ENCODE data around the gene FRAS1. TPM values are rescaled to one million over a fixed set of nuclear protein-coding genes. Genes with fewer than 3 reads are reported as not detected.

Gene FRAS1
- total RNA-seq, 2 experiments from 2014 or later, result 0.23 to 0.53 TPM

DNA sequence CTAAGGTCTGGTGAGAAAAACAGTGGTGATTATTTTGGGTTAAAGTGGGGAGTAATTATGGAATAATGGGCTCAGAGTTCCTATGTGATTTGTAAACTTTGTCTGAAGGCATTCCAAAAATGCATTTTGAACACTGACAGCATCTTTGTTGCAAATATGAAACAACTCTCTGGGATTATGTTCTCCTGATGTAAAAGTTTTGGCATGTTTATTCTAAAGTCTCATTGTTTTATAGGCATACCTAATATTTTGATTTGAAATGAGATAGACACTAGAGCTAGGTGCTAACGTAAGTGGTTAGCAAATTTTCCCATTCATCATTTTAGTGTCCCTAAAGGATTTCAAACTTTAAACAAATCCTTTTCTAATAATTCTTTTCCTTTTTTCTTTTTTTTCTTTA, 353.6 kb downstream of the FRAS1 start:
- POLR2A ChIA-PET, result no interaction called here
- H3K4me3 Mint-ChIP-seq, result no peak overlapping the region
- no peak for DNase-seq
- no peak for ATAC-seq (ENCODE audit: low read depth)
- H3K27ac Mint-ChIP-seq, result no peak overlapping the region
- H3K9me3 Mint-ChIP-seq, result no peaks in the 10 kb centered on the region
- no peaks in the 10 kb centered on the region for H3K4me1 Mint-ChIP-seq
- peaks cover 18% of the 10 kb centered on the region for H3K27me3 Mint-ChIP-seq
- no peaks in the 10 kb centered on the region for H3K36me3 Mint-ChIP-seq

DNA sequence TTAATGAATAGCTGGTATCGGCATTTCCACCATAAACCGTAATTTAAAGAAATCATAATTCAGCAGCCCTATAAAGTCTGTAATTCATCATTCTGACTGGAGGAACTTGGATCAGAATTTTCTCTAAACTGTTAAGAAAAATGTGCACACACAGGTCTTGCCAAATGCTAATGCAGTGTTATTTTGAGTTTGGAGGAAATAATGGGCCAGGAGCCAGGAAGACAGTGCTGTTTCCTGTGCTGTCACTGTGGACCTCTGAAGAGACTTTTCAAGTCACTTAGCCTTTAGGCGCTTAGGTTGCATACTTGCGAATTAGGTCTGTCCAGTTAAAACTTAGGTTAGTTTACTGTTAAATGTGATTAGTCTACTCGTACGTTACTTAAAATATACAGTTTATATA, 357.0 kb downstream of the FRAS1 start:
- Mint-ChIP-seq H3K36me3 (no peaks in the 10 kb centered on the region), H3K27me3 (peaks cover 29% of the 10 kb centered on the region), H3K4me3 (no peak overlapping the region), H3K9me3 (no peaks in the 10 kb centered on the region), H3K27ac (no peak overlapping the region), H3K4me1 (no peaks in the 10 kb centered on the region)
- ATAC-seq (ENCODE audit: low read depth) (no peak), DNase-seq (no peak)
- POLR2A ChIA-PET, result no interaction called here

DNA sequence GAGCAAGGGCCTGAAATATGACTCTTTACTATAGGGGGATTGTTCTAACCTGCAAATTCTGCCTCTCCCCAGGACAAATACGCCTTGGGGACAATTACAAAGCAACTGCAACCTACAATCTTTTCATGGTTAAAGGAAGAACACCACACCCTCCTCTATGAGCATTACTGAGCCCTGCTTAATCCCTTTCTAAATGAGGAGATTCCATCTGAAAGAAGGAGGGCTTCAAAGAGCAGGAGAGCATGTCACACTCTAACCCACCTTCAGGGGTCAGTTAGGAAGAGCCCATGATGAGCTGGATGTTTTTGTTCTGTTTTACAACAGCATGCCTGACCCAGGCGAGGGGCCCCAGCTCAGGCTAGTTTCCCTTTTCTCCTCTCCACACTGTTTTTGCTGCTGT, 360.5 kb downstream of the FRAS1 start:
- Mint-ChIP-seq H3K27me3 (peaks cover 38% of the 10 kb centered on the region), H3K27ac (no peak overlapping the region), H3K4me3 (no peak overlapping the region), H3K36me3 (no peaks in the 10 kb centered on the region), H3K4me1 (no peaks in the 10 kb centered on the region), H3K9me3 (no peaks in the 10 kb centered on the region)
- ATAC-seq (ENCODE audit: low read depth) (no peak), DNase-seq (no peak)
- POLR2A ChIA-PET, result no interaction called here

DNA sequence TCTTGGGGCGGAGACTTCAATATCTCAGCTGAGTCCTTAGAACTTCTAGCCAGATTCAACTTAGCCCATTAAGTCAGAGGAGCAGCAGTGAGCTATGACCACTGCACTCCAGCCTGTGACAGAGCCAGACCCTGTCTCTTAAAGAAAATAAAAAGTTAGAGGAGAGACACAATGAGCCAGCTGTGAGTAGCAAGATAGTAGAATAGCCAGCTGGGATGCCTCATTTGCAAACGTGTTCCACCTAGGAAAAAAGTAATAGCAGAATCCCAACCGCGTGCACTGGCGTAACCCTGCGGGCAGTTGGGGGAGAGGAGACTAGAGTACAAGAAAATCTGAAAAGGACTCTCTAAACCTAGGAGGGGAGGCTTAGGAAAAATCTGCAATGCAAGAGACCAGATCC, 361.3 kb downstream of the FRAS1 start:
- Mint-ChIP-seq H3K9me3 (no peaks in the 10 kb centered on the region), H3K27me3 (peaks cover 37% of the 10 kb centered on the region), H3K4me3 (no peak overlapping the region), H3K4me1 (no peaks in the 10 kb centered on the region), H3K36me3 (no peaks in the 10 kb centered on the region), H3K27ac (no peak overlapping the region)
- no peak for ATAC-seq (ENCODE audit: low read depth)
- DNase-seq, result no peak
- POLR2A ChIA-PET, result no interaction called here

DNA sequence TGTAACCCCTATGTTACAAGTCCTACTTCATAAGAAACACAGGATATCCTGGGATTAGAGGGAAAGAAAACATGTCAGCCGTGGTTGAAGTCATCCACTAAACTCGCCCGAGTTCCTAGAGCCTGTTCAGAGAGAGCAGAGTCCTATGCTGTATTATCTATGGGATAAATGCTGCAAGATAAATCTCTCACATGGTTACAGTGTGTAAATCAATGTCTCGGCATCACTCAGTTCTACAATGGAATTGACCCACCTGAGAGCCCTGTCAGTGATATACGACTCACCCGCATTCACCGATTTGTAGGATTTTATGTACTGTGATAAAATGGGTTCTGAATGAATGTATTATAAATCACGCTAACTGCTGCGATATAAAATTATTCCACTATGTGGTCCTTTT, 366.7 kb downstream of the FRAS1 start:
- ATAC-seq (ENCODE audit: low read depth), result no peak
- no peaks in the 10 kb centered on the region for H3K9me3 Mint-ChIP-seq
- H3K4me1 Mint-ChIP-seq, result no peaks in the 10 kb centered on the region
- POLR2A ChIA-PET, result no interaction called here
- no peak for DNase-seq
- H3K27ac Mint-ChIP-seq, result no peak overlapping the region
- H3K4me3 Mint-ChIP-seq, result no peak overlapping the region
- no peaks in the 10 kb centered on the region for H3K36me3 Mint-ChIP-seq
- H3K27me3 Mint-ChIP-seq, result peaks cover 34% of the 10 kb centered on the region

DNA sequence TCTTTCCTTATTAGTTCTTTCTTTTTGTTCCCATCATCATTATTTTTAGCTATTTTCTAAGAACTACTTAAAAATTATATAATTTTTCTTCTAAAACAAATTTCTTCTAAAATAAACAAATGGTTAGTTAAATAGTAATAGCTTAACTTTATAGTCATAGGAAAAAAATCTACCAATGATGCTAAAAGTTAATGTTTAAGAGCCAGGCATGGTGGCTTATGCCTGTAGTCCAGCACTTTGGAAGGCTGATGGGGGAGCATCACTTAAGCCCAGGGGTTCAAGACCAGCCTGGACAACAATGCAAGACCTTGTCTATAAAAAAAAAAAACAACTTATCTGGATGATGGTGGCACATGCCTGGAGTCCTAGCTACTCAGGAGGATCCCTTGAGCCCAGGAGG, 367.3 kb downstream of the FRAS1 start:
- no peak overlapping the region for H3K27ac Mint-ChIP-seq
- H3K27me3 Mint-ChIP-seq, result peaks cover 38% of the 10 kb centered on the region
- no peaks in the 10 kb centered on the region for H3K4me1 Mint-ChIP-seq
- no peak overlapping the region for H3K4me3 Mint-ChIP-seq
- DNase-seq, result no peak
- POLR2A ChIA-PET, result no interaction called here
- ATAC-seq (ENCODE audit: low read depth), result no peak
- H3K9me3 Mint-ChIP-seq, result no peaks in the 10 kb centered on the region
- no peaks in the 10 kb centered on the region for H3K36me3 Mint-ChIP-seq

DNA sequence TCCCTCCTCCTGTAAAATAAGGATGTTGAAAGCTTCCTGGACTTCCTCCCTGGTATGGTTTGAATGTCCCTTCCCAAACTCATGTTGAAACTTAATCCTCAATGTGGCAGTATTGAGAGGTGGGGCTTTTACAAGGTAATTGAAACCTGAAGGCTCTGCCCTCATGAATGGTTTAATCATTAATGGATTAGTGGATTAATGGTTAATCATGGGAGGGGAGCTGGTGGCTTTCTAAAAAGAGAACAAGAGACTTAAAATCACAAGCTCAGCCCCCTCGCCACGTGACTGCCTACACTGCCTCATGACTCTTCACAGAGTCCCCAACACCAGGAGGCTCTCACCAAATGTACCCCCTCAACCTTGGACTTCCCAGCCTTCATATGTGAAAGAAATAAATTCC, 369.8 kb downstream of the FRAS1 start:
- H3K27me3 Mint-ChIP-seq, result peaks cover 38% of the 10 kb centered on the region
- no peak for ATAC-seq (ENCODE audit: low read depth)
- H3K4me1 Mint-ChIP-seq, result no peaks in the 10 kb centered on the region
- no peak overlapping the region for H3K4me3 Mint-ChIP-seq
- no peaks in the 10 kb centered on the region for H3K36me3 Mint-ChIP-seq
- POLR2A ChIA-PET, result no interaction called here
- no peak for DNase-seq
- no peak overlapping the region for H3K27ac Mint-ChIP-seq
- no peaks in the 10 kb centered on the region for H3K9me3 Mint-ChIP-seq

GRCh38 chr4:78428996-78429395, 371.9 kb downstream of the FRAS1 start:
- Mint-ChIP-seq H3K9me3 (no peaks in the 10 kb centered on the region), H3K27me3 (peaks cover 37% of the 10 kb centered on the region), H3K4me1 (no peaks in the 10 kb centered on the region), H3K4me3 (no peak overlapping the region), H3K27ac (no peak overlapping the region), H3K36me3 (no peaks in the 10 kb centered on the region)
- ATAC-seq (ENCODE audit: low read depth) (no peak), DNase-seq (no peak)
- POLR2A ChIA-PET, result no interaction called here

GRCh38 chr4:78432896-78433295, 375.8 kb downstream of the FRAS1 start:
- POLR2A ChIA-PET, result no interaction called here
- no peaks in the 10 kb centered on the region for H3K4me1 Mint-ChIP-seq
- no peak overlapping the region for H3K27ac Mint-ChIP-seq
- ATAC-seq (ENCODE audit: low read depth) (no peak), DNase-seq (no peak)
- no peaks in the 10 kb centered on the region for H3K36me3 Mint-ChIP-seq
- no peak overlapping the region for H3K4me3 Mint-ChIP-seq
- peaks cover 36% of the 10 kb centered on the region for H3K27me3 Mint-ChIP-seq
- H3K9me3 Mint-ChIP-seq, result no peaks in the 10 kb centered on the region

DNA sequence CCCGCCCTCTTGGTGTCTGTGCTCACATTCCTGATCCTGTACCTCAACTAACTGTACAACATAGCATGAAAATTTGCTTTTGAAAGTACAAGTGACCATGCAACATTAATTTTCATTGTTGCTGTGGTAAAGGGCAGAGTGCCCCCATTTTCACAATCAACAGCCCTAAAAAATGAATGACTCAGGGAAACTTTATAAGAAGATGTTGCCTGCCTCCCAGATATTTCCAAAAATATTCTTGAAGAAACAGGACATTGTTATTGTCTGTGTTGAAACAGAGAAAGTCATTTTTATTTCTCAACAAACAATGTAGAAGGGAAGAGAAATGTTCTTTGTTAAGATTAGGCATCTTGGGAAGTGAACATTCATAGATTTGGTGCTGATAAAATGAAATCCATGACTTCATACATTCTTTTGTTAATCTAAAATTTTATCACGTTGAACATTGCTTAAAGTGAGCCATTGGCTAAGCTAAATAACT, 380.5 kb downstream of the FRAS1 start:
- ATAC-seq (ENCODE audit: low read depth), result no peak
- H3K27ac Mint-ChIP-seq, result no peak overlapping the region
- peaks cover 19% of the 10 kb centered on the region for H3K27me3 Mint-ChIP-seq
- no peaks in the 10 kb centered on the region for H3K9me3 Mint-ChIP-seq
- DNase-seq, result no peak
- H3K36me3 Mint-ChIP-seq, result no peaks in the 10 kb centered on the region
- no peaks in the 10 kb centered on the region for H3K4me1 Mint-ChIP-seq
- POLR2A ChIA-PET, result no interaction called here
- no peak overlapping the region for H3K4me3 Mint-ChIP-seq

DNA sequence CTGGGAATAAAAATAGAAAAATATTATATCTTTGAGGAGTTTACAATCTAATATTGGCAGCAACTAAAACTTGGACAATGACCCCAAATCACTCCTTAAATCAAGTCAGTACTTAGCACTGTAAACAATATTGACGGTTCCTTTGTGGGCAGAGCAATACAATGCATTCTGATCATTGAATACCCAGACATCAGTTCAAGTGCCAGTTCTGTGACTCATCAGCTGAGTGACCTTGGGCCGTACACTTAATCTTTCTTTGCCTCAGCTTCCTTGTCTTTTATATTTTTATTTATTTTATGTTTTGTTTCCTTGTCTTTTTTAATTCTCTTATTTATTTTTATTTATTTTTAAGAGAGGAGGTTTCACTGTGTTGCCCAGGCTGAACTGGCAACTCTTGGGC, 382.2 kb downstream of the FRAS1 start:
- peaks cover 23% of the 10 kb centered on the region for H3K27me3 Mint-ChIP-seq
- POLR2A ChIA-PET, result no interaction called here
- no peak for DNase-seq
- no peaks in the 10 kb centered on the region for H3K4me1 Mint-ChIP-seq
- H3K4me3 Mint-ChIP-seq, result no peak overlapping the region
- no peak overlapping the region for H3K27ac Mint-ChIP-seq
- H3K36me3 Mint-ChIP-seq, result no peaks in the 10 kb centered on the region
- no peaks in the 10 kb centered on the region for H3K9me3 Mint-ChIP-seq
- no peak for ATAC-seq (ENCODE audit: low read depth)

DNA sequence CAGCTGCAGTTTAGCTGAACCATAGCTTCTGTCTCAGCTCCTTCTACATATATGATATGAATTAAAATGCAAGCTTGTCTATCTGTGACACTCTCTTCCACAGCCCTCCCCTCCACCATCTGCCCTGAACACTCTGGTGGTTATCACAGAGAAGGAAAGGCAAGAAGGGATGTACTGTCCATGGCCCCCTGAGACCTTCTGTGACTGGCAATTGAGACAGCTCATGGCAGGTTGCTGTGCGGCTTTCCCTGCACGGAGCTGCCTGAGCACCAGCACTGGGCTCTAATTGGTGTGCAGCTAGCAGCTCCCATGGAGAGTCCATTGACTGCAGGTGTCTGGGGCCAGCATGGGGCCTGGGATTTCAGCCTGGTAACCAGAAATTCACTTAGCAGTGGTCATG, 384.6 kb downstream of the FRAS1 start:
- DNase-seq (no peak), ATAC-seq (ENCODE audit: low read depth) (no peak)
- H3K4me1 Mint-ChIP-seq, result no peaks in the 10 kb centered on the region
- H3K27ac Mint-ChIP-seq, result no peak overlapping the region
- H3K4me3 Mint-ChIP-seq, result no peak overlapping the region
- no peaks in the 10 kb centered on the region for H3K36me3 Mint-ChIP-seq
- peaks cover 25% of the 10 kb centered on the region for H3K27me3 Mint-ChIP-seq
- POLR2A ChIA-PET, result no interaction called here
- no peaks in the 10 kb centered on the region for H3K9me3 Mint-ChIP-seq

- no peak for ATAC-seq (ENCODE audit: low read depth)
- POLR2A ChIA-PET, result no interaction called here
- peaks cover 24% of the 10 kb centered on the region for H3K27me3 Mint-ChIP-seq
- H3K36me3 Mint-ChIP-seq, result no peaks in the 10 kb centered on the region
- no peaks in the 10 kb centered on the region for H3K4me1 Mint-ChIP-seq
- H3K9me3 Mint-ChIP-seq, result no peaks in the 10 kb centered on the region
- H3K4me3 Mint-ChIP-seq, result no peak overlapping the region
- H3K27ac Mint-ChIP-seq, result no peak overlapping the region
- no peak for DNase-seq
Observed at GRCh38 chr4:78446619-78447018, 389.5 kb downstream of the FRAS1 start.

DNA sequence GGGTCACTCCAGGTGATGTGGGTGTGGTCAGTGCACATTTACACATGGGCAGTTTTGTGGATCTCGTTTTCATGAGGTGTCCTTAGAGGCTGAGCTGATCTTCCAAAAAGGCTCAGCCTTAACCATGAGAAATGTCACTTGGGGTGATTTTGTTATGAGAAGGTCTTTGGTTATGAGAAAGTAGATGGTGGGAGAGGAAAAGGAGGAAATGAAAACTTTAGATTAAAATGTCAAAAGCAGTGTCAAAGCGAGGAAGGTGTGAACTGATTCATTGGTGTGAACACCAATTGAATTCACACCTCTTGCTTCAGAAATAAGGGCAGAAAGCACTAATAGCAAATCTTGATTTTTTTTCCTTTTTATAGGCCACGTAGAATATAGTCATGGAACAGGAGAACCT, 394.3 kb downstream of the FRAS1 start:
- no peak for DNase-seq
- no peak for ATAC-seq (ENCODE audit: low read depth)
- Mint-ChIP-seq H3K9me3 (no peaks in the 10 kb centered on the region), H3K27ac (no peak overlapping the region), H3K27me3 (peaks cover 14% of the 10 kb centered on the region), H3K4me1 (no peaks in the 10 kb centered on the region), H3K4me3 (no peak overlapping the region), H3K36me3 (no peaks in the 10 kb centered on the region)
- POLR2A ChIA-PET, result no interaction called here

DNA sequence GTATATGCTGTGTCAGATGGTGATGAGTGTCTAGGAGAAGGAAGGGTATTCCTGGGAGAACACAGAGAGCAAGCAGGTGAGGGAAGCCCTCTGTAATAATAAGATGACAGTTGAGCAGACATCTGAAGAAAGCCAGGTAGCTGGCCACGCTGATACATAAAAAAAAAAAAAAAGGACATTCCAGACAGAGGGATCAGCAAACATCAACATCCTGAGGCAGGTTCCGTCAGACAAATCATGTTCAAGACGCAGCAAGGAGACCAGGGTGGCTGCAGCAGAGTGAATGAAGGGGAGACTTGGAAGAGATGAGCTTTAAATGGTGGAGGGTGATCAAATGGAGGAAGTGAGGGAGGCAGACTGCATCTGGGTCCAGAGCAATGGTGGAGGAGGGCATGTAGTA, 396.9 kb downstream of the FRAS1 start:
- no peaks in the 10 kb centered on the region for H3K36me3 Mint-ChIP-seq
- ATAC-seq (ENCODE audit: low read depth) (no peak), DNase-seq (no peak)
- POLR2A ChIA-PET, result no interaction called here
- no peaks in the 10 kb centered on the region for H3K4me1 Mint-ChIP-seq
- no peaks in the 10 kb centered on the region for H3K9me3 Mint-ChIP-seq
- no peak overlapping the region for H3K4me3 Mint-ChIP-seq
- H3K27ac Mint-ChIP-seq, result no peak overlapping the region
- H3K27me3 Mint-ChIP-seq, result peaks cover 13% of the 10 kb centered on the region

All from activated naive CD8-positive, alpha-beta T cell treated with anti-CD3 and anti-CD28 coated beads, Interleukin-2, amount 10 ng/mL, durations not matched to agents 7 days and 5 days (primary cell).